ENCODE results near the gene LRRC8B.

The LRRC8B gene

DNA sequence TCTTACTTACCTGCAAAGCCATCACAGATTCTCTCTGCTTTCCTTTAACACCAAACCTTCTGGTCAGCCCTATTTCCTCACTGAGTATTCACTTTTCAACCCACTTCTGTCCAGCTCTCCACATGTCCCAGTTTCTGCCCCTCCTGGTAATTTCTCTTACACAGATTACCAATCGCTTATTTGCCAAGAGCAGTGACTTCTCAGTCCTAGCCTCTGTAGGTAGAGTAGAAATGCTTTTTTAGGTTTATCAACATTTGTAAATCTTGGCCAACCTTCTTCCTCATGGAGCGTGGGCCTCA, 74.7 kb downstream of the LRRC8B start:
- Histone ChIP-seq H3K27me3 (ENCODE audit: control insufficient read depth, insufficient read depth, low read length) (no peaks in the 10 kb centered on the region), H3K27ac (ENCODE audit: low read depth, low read length) (no peak overlapping the region), H3K4me3 (ENCODE audit: low read depth, low read length) (no peak overlapping the region), H3K4me1 (ENCODE audit: control insufficient read depth, insufficient read depth, low read length) (peaks cover 23% of the 10 kb centered on the region), H3K9me3 (ENCODE audit: control insufficient read depth, insufficient read depth, low read depth, low read length) (no peaks in the 10 kb centered on the region), H3K36me3 (ENCODE audit: control insufficient read depth, insufficient read depth, low read length) (no peaks in the 10 kb centered on the region), H3K9ac (ENCODE audit: low read length) (no peak overlapping the region)

DNA sequence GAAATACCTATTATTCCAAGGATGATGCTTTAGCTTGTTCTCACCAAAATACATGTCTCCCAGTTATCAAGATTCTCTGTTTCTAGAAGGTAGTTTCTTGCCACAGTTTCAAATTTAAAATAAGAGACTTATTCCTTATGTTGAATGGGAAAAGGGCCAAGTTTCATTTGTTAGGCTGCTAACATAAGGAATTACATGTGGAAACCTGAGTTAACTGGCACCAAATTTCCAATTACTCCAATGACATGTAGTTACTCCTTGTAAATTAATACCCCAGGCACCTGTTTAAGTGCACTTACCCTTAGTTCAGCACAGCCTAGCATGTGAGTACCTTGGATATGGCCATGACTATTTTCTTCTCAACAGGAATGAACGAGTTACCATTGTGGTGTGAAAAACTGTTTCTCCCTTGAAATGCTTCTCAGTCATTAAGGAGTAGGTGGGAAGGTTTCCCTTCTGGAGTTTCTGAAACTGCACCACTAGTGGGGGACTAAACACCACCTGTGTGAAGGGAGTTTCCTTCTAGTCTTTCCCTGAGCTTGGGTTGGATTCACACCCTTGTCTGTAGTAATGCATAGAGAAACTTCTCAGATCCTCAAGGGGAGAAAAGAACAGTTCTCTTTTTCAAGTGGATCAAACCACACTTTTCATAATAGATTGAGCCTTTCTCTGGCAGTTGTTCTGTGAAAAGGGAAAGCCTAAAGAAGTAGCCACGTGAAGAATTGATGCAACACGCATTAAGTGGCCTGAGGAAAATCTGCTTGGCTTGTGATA, 76.0 kb downstream of the LRRC8B start:
- H3K4me3 ChIP-seq (ENCODE audit: low read depth, low read length): no peak overlapping the region

DNA sequence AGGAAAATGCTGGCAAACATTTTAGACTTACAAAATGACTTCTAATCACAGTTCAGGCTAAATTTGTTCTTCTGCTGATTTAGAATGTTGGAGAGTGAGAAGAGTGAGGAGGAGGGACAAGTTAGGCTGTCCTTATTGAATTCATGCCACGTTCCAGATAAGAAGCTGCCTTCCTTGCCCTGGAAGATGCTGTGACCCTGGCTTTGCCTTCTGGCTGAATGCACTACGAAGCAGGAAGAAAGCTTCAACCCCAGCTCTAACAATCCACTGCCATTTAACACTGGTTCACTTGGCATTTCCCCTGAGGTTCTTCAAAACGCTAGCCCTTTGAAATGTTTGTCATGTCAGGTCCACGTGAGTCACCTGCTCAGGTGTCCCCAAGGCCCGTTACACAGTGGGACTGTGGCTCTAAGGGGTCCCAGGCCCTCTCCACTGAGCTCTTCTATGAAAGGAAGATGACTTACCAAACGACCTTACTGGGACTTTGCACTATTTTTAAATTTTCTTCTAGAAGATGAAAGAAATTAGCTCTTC, 78.3 kb downstream of the LRRC8B start:
- no peak overlapping the region for H3K27ac ChIP-seq (ENCODE audit: low read depth, low read length)
- H3K4me1 ChIP-seq (ENCODE audit: control insufficient read depth, insufficient read depth, low read length): peaks cover 16% of the 10 kb centered on the region
- H3K4me3 ChIP-seq (ENCODE audit: low read depth, low read length): no peak overlapping the region
- H3K9ac ChIP-seq (ENCODE audit: low read length): no peak overlapping the region
- no peaks in the 10 kb centered on the region for H3K36me3 ChIP-seq (ENCODE audit: control insufficient read depth, insufficient read depth, low read length)
- no peaks in the 10 kb centered on the region for H3K9me3 ChIP-seq (ENCODE audit: control insufficient read depth, insufficient read depth, low read depth, low read length)
- no peaks in the 10 kb centered on the region for H3K27me3 ChIP-seq (ENCODE audit: control insufficient read depth, insufficient read depth, low read length)

More for the DNA sequence above, 76.0 kb downstream of the LRRC8B start:
- Histone ChIP-seq H3K27ac (ENCODE audit: low read depth, low read length) (no peak overlapping the region), H3K4me1 (ENCODE audit: control insufficient read depth, insufficient read depth, low read length) (peaks cover 23% of the 10 kb centered on the region), H3K9me3 (ENCODE audit: control insufficient read depth, insufficient read depth, low read depth, low read length) (no peaks in the 10 kb centered on the region), H3K36me3 (ENCODE audit: control insufficient read depth, insufficient read depth, low read length) (no peaks in the 10 kb centered on the region), H3K9ac (ENCODE audit: low read length) (no peak overlapping the region), H3K27me3 (ENCODE audit: control insufficient read depth, insufficient read depth, low read length) (no peaks in the 10 kb centered on the region)

DNA sequence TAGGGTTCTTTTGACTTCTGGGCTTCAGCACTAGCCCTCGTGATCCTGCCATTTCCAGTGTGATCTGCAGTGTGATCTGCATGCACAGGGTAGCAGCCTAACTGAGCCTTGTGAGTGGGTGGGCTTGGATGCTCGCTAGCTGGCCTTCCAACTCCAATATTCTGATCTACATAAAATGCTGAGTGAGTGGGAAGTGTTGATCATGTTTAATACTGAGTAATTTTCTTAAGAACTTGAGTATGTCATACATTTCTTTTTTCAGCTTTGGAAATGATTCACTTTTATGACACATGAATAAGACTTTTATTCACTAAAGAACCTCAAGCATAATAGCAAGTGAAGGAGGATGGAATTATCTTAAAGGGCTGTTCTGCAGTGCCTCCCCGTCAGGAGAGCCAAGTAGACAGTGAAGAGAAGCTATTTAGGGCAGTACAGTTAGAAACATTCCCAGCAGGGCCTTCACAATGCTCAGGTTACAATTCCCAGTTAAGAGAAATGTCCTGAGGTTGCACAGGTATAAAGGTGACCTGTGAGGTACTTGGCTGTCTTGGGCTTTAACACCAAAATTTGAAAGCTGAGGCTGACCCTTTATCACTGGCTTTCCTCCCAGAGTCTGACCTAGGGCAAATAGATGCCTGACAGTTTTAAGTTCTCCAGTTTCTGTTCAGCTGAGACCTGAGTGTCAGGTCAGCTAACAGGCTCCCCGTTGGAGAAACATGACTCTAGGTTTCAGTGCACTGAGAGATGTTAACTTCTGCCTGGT, 79.2 kb downstream of the LRRC8B start:
- no peaks in the 10 kb centered on the region for H3K36me3 ChIP-seq (ENCODE audit: control insufficient read depth, insufficient read depth, low read length)
- H3K4me1 ChIP-seq (ENCODE audit: control insufficient read depth, insufficient read depth, low read length): peaks cover 7% of the 10 kb centered on the region

DNA sequence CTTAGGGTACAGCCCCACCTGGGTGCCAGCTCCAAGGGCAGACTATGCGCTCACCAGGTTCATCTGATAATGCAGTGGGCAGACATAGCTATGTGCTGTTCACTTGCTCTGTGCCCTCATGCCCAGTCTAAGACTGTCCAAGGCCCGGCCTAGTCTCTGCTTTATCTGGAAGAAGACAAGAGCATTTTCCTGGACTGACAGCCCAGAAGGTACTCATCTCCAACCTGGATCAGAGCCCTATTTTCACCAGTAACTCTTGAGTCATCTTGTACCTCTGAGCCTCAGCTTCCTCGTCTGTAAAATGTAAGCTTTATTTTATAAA, 79.7 kb downstream of the LRRC8B start:
- no peak overlapping the region for H3K9ac ChIP-seq (ENCODE audit: low read length)
- no peak overlapping the region for H3K27ac ChIP-seq (ENCODE audit: low read depth, low read length)
- H3K4me1 ChIP-seq (ENCODE audit: control insufficient read depth, insufficient read depth, low read length): peaks cover 3% of the 10 kb centered on the region

More for the DNA sequence above, 79.2 kb downstream of the LRRC8B start:
- Histone ChIP-seq H3K9ac (ENCODE audit: low read length) (no peak overlapping the region), H3K27ac (ENCODE audit: low read depth, low read length) (no peak overlapping the region), H3K27me3 (ENCODE audit: control insufficient read depth, insufficient read depth, low read length) (no peaks in the 10 kb centered on the region), H3K4me3 (ENCODE audit: low read depth, low read length) (no peak overlapping the region), H3K9me3 (ENCODE audit: control insufficient read depth, insufficient read depth, low read depth, low read length) (no peaks in the 10 kb centered on the region)

DNA sequence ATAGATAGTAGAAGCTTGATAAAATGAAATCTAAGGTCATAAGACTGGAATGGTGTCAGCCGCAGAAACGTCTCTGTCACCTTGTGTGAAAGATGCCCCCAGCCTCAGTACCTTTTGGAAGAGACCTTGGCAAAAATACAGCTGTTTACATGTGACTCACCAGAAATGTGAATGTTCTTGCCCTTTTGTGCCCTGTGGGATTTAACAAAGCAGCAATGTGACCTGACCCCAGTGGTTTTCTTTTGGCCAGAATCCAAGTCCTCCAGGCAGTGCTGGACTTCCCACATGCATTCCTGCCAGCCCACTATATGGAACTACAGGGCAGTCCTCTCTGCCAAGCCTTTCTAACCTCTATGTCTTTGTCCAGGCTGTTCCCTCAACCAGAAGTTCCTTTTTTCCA, 81.1 kb downstream of the LRRC8B start:
- Histone ChIP-seq H3K9ac (ENCODE audit: low read length) (no peak overlapping the region), H3K36me3 (ENCODE audit: control insufficient read depth, insufficient read depth, low read length) (no peaks in the 10 kb centered on the region), H3K4me1 (ENCODE audit: control insufficient read depth, insufficient read depth, low read length) (no peaks in the 10 kb centered on the region), H3K27ac (ENCODE audit: low read depth, low read length) (no peak overlapping the region), H3K27me3 (ENCODE audit: control insufficient read depth, insufficient read depth, low read length) (no peaks in the 10 kb centered on the region), H3K4me3 (ENCODE audit: low read depth, low read length) (no peak overlapping the region), H3K9me3 (ENCODE audit: control insufficient read depth, insufficient read depth, low read depth, low read length) (no peaks in the 10 kb centered on the region)

More for the DNA sequence above, 79.7 kb downstream of the LRRC8B start:
- no peaks in the 10 kb centered on the region for H3K27me3 ChIP-seq (ENCODE audit: control insufficient read depth, insufficient read depth, low read length)
- no peak overlapping the region for H3K4me3 ChIP-seq (ENCODE audit: low read depth, low read length)
- no peaks in the 10 kb centered on the region for H3K36me3 ChIP-seq (ENCODE audit: control insufficient read depth, insufficient read depth, low read length)
- no peaks in the 10 kb centered on the region for H3K9me3 ChIP-seq (ENCODE audit: control insufficient read depth, insufficient read depth, low read depth, low read length)

DNA sequence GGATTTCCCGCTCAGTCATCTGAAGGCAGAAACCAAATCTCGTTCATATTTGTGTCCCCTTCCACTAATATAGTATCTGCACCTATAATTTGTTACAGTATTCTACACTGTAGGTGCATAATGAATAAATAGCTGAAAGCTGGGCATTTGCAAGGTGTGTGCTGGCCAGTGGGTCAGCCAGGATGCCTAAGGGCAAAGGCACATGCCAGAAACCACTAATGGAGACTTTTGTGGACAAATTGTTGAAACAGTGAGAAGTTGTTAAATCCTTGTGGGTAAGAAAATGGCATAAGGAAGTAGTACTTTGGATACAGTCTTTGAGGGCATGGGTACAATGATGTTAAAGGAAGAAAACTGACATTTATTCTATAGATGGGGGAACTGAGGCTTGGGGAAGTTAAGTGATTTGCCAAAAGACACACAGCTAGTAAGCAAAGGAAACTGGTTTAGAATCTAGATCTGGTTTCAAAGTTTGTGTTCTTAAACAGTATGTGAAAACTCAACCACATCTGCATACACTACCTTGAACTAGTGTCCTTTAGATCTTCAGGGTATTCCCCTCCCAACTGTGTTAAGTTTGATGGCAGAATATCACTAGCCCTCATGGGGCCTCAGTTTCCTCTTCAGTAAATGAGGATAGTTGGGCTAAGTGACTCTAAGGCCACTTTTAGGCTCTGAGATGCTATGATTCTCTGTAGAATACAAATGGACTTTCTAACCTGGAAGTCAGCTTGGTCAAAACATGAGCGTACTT, 81.8 kb downstream of the LRRC8B start:
- H3K27ac ChIP-seq (ENCODE audit: low read depth, low read length): no peak overlapping the region
- no peaks in the 10 kb centered on the region for H3K27me3 ChIP-seq (ENCODE audit: control insufficient read depth, insufficient read depth, low read length)
- no peak overlapping the region for H3K4me3 ChIP-seq (ENCODE audit: low read depth, low read length)
- H3K9ac ChIP-seq (ENCODE audit: low read length): no peak overlapping the region
- no peaks in the 10 kb centered on the region for H3K9me3 ChIP-seq (ENCODE audit: control insufficient read depth, insufficient read depth, low read depth, low read length)
- H3K36me3 ChIP-seq (ENCODE audit: control insufficient read depth, insufficient read depth, low read length): no peaks in the 10 kb centered on the region
- no peaks in the 10 kb centered on the region for H3K4me1 ChIP-seq (ENCODE audit: control insufficient read depth, insufficient read depth, low read length)

DNA sequence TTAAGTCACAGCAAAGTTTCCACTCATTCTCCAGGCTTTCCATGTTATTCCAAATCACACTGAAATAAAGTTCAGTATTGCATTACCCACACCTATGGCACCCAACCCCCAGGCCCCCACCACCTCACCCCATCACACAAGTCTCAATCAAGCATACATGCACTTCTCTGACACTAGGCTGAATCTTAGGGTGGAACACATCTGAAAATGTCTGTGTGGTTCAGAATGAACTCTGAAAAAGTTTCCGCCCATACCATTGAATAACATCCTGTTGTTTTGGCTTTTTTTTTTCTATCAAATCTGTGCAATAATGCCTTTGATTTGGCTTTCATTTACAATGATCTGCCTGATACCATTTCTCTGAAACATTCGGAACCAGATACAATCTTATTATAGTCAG, 82.5 kb downstream of the LRRC8B start:
- no peaks in the 10 kb centered on the region for H3K27me3 ChIP-seq (ENCODE audit: control insufficient read depth, insufficient read depth, low read length)
- H3K36me3 ChIP-seq (ENCODE audit: control insufficient read depth, insufficient read depth, low read length): no peaks in the 10 kb centered on the region
- H3K4me1 ChIP-seq (ENCODE audit: control insufficient read depth, insufficient read depth, low read length): no peaks in the 10 kb centered on the region
- H3K27ac ChIP-seq (ENCODE audit: low read depth, low read length): no peak overlapping the region
- no peak overlapping the region for H3K9ac ChIP-seq (ENCODE audit: low read length)
- H3K9me3 ChIP-seq (ENCODE audit: control insufficient read depth, insufficient read depth, low read depth, low read length): no peaks in the 10 kb centered on the region
- no peak overlapping the region for H3K4me3 ChIP-seq (ENCODE audit: low read depth, low read length)

DNA sequence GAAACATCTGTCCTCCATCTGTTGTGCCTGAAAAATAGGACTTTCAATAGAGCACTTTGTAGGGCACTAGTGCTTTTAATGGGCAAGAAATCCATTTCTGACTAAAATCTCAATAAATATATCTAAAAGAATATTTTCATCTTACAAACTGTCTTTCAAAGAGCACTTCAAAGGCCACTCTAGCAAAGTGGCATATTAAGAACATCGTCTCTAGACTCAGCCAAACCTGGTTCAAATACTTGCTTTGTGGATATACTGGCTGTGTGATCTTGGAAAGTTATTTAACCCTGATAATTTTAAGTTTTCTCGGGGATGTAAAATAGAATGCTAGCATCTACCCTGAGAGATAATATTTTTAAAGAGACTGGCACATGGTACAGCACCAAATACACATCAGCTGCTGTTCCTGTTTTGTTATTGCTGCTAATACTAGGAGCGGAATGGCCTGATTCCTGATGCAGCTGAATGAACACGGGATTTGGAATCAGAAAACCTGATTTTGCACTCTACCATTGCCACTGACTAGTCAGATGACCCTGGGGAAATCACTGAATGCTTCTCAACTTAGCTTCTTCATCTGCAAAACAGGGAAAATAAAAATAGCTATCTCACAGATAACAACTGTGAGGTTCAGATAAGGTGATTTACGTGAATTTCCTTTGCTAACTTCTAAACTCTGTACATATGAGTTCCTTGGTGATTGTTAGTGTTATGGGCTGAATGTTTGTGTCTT, 83.1 kb downstream of the LRRC8B start:
- H3K27me3 ChIP-seq (ENCODE audit: control insufficient read depth, insufficient read depth, low read length): no peaks in the 10 kb centered on the region
- no peak overlapping the region for H3K9ac ChIP-seq (ENCODE audit: low read length)
- H3K36me3 ChIP-seq (ENCODE audit: control insufficient read depth, insufficient read depth, low read length): no peaks in the 10 kb centered on the region
- H3K4me3 ChIP-seq (ENCODE audit: low read depth, low read length): no peak overlapping the region
- no peaks in the 10 kb centered on the region for H3K4me1 ChIP-seq (ENCODE audit: control insufficient read depth, insufficient read depth, low read length)
- no peak overlapping the region for H3K27ac ChIP-seq (ENCODE audit: low read depth, low read length)
- no peaks in the 10 kb centered on the region for H3K9me3 ChIP-seq (ENCODE audit: control insufficient read depth, insufficient read depth, low read depth, low read length)

DNA sequence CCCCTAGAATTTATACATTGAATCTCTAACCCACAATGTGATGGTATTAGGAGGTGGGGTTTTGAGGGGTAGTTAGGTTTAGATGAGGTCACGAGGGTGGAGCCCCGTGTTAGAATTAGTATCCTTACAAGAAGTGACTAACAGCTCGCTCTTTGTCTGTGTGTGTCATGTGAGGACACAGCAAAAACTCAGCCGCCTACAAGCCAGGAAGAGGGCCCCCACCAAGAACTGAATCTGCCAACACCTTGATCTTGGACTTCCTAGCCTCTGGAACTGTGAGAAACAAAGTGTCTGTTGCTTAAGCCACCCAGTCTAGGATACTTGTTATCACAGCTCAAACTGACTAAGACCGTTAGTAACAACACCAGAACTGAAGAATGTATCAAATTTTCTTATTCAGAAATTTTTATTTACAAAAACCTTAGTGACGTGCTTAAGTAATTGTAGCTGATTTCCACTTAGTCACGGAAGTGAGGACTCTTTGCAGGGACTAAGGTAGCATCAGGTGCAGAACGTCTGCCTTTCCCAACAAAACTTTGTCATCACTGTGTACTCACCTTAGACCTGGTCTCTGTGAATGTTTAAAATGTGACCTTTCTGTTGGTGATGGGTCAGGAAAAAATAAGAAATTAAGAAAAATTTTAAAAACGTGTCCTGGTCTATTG, 83.8 kb downstream of the LRRC8B start:
- no peaks in the 10 kb centered on the region for H3K4me1 ChIP-seq (ENCODE audit: control insufficient read depth, insufficient read depth, low read length)
- no peaks in the 10 kb centered on the region for H3K36me3 ChIP-seq (ENCODE audit: control insufficient read depth, insufficient read depth, low read length)
- H3K9ac ChIP-seq (ENCODE audit: low read length): no peak overlapping the region
- H3K27me3 ChIP-seq (ENCODE audit: control insufficient read depth, insufficient read depth, low read length): no peaks in the 10 kb centered on the region
- H3K27ac ChIP-seq (ENCODE audit: low read depth, low read length): no peak overlapping the region
- no peaks in the 10 kb centered on the region for H3K9me3 ChIP-seq (ENCODE audit: control insufficient read depth, insufficient read depth, low read depth, low read length)
- no peak overlapping the region for H3K4me3 ChIP-seq (ENCODE audit: low read depth, low read length)

Measured in HUES6 (cell line).